Psoas muscle (tissue), 8 donors: ENCODE measurements around the gene TPSAB1. TPM values are rescaled to one million over a fixed set of nuclear protein-coding genes. Genes with fewer than 3 reads are reported as not detected.
"Not testable (repeated sequence)": the region's sequence is repeated elsewhere in the genome, so short reads cannot be mapped to it uniquely, and the experiment has no call there.

Experiments
- ATAC-seq, 4 donors: fragments of 200-7000 bp; cut with Tn5 transposase; one replicate each; pipeline ENCODE4 v1.9.1; 2020; ENCODE audit warnings: moderate library complexity in 3 of 4, mild to moderate bottlenecking in 2 of 4
- DNase-seq, 2 donors: peaks; one replicate each; pipeline ENCODE4 v3.0.0-alpha.2; 2020
- H3K27ac ChIP-seq: fragments of 200-600 bp; one replicate; pipeline ENCODE4 v1.8.0; 2022
- H3K27me3 ChIP-seq, 3 donors: fragments of 200-600 bp in 1 of 3; one replicate each; pipeline versions ENCODE4 v1.6.1 to v1.8.0; 2013 to 2022; ENCODE audit warnings: low read length in 2 of 3, mild to moderate bottlenecking in 2 of 3, moderate library complexity in 1 of 3; ENCODE audit not compliant: insufficient read depth in 3 of 3
- H3K36me3 ChIP-seq, 2 donors: fragments of 200-600 bp in 1 of 2; one replicate each; pipeline versions ENCODE4 v1.6.1 to v1.8.0; 2013 to 2022; ENCODE audit warnings: low read depth in 1 of 2, mild to moderate bottlenecking in 1 of 2, moderate library complexity in 1 of 2; ENCODE audit not compliant: insufficient read depth in 1 of 2
- H3K4me1 ChIP-seq: fragments of 200-600 bp; one replicate; pipeline ENCODE4 v1.8.0; 2022
- H3K4me3 ChIP-seq: fragments of 200-600 bp; one replicate; pipeline ENCODE4 v1.8.0; 2022; ENCODE audit warnings: mild to moderate bottlenecking
- H3K9me3 ChIP-seq: fragments of 200-600 bp; one replicate; pipeline ENCODE4 v1.8.0; 2022
- WGBS, 3 donors: extraction: QIAGEN DNeasy Blood & Tissue Kit; methylation state at CpG; one replicate each; pipeline versions ENCODE4 v1.1.6 to v1.1.7; 2013; 5-methylcytosine and 5-hydroxymethylcytosine counted together
- intact Hi-C, 2 donors: fragments of 100-400 bp; cut with DNase I; formaldehyde crosslinking; loops; one replicate each; pipeline versions ENCODE4 v1.11.0 to v1.14.2; 2022
- polyA plus RNA-seq, 3 donors: library from polyadenylated mRNA; stranded (reverse); fragments of 200-250 nt; gene quantifications; one replicate each; pipeline ENCODE4 v1.2.3, GENCODE V29; 2013
- total RNA-seq, 4 donors: library from RNA; stranded (reverse); fragmentation: NEBNext Ultra II Directional in 2 of 4; extraction: Animal tissue kit (Norgen Biotek cat#: 25700) in 2 of 4; gene quantifications; one replicate each; pipeline versions ENCODE4 v1.2.1 to v1.2.4, GENCODE V29; 2021 to 2023
- TF ChIP-seq, protein P1 (sequence below): fragments of 200-600 bp; IDR thresholded peaks from one replicate; pipeline ENCODE4 v1.8.0; 2022; ENCODE audit warnings: antibody characterized with exemption
- donor health status: healthy with polysubstance abuse.
- donor health status: DM: no; HTN: no; CAD: no; lungs with moderate emphysema.
- donor health status: Bipolar disorder and iron deficiency.
- donor health status: healthy.
- donor health status: DM: yes; HTN: yes; CAD: no.
- donor health status: DM: no; HTN: no; CAD: no.
- donor health status: DM: no; HTN: no; CAD: no.
- donor health status: DM: yes; HTN: yes; CAD: no.

The TPSAB1 gene
- total and polyA plus RNA-seq, 7 donors: 1.3 to 8.9 (median 4.0) TPM

DNA sequence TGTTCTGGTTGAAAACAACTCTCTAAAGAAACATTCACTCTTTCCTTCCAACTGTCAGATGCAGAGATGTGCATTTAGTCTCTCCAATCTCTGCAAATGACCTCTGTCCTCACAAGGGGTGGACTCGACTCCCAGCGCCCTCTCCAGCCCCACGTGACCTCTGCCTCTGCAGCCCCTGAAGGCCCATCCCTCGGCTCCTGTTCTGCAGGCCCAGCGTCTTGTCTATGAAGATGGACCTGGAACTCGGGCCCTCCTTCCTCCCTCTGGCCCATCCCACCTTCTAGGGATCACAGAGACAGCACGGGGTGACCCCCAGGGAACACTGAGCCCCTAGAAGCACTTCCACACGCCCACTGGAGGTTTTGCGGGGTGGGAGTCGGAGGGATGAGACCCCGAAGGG is 2.9 kb downstream of the TPSAB1 start:
- H3K9me3 ChIP-seq, H3K4me3 ChIP-seq, H3K4me1 ChIP-seq, H3K27ac ChIP-seq, H3K36me3 ChIP-seq, ATAC-seq, intact Hi-C loops: not testable (repeated sequence)
- peak in 1 of 2 donors; percentile 12 for DNase-seq
- WGBS, 3 donors: 35 to 47% (median 41%) methylated on average over 6 to 7 of the region's 11 CpGs
- peaks cover 0 to 25% (median 6%) of the 10 kb centered on the region in 3 donors for H3K27me3 ChIP-seq

DNA sequence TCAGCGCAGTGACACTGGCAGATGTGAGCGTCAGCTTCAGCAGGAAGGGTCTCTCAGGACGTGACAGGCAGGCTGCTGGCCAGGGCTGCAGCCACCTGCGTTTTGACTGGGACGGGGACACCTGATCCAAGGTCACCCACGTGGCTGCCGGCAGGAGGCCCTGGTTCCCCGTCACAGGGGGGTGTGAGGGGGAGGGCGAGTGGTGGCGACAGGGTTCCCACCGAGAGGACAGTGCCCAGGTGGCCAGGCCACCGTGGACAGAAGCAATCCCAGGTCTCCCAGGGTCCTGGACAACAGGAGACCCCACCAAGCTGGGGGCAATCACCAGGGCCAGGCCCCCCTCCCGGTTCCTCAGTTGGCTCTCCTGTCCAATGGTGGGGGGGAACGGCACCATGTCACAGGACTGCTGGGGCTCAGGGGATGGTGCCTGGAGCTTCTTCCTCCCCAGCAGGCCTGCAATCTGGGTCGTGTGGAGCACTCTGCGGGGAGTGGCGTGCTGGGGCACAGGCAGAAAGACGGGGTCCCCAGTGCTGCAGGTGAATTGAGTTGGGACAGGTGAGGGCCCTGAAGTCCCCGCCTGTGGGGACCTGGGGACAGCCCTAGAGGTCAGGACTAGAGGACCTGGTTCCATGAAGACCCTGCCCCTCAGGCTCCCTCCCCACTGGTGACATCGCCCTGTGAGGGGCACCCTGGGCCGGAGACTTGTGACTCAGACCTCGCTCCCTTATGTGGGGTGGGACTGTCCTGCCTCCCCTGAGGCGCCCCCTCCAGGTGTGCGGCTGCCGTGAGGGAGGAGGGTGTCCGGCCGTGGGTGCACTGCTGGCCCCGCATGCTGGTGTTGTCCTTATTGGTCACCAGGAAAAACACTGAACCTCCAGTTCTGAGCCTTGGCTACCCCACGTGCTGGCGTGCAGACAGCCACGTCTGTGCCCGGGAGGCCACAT is 3.7 kb downstream of the TPSAB1 start:
- 52 to 59% (median 56%) methylated on average over 16 to 30 of the region's 32 CpGs for WGBS, 3 donors
- H3K36me3 ChIP-seq, H3K9me3 ChIP-seq, H3K4me3 ChIP-seq, intact Hi-C loops, H3K4me1 ChIP-seq, H3K27ac ChIP-seq: not testable (repeated sequence)
- peak in 1 of 4 donors; percentile 28 for ATAC-seq
- DNase-seq: peak in 1 of 2 donors; percentile 44
- H3K27me3 ChIP-seq: peaks cover 0 to 25% (median 6%) of the 10 kb centered on the region in 3 donors

DNA sequence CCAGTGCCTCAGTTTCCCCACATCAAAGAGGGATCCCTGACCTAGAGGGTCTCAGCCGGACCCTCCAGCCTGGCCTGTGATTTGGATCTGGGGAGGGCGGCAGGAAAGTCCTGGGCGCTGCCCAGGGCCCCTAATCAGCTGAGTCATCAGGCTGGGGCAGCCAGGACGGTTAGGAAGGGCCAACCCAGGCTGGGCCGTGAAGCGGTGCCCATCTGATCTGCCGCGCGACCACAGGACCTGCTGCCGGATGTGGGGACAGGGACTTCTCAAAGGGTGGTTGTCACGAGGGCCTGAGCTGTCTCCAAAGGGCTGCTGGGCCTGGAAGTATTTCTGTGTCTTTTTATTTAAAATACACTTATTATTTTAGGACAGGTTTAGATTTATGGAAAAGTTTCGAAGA is 4.4 kb downstream of the TPSAB1 start:
- Histone ChIP-seq H3K27me3 (peaks cover 0 to 25% (median 6%) of the 10 kb centered on the region in 3 donors), H3K9me3 (no peaks in the 10 kb centered on the region), H3K4me3 (no peak overlapping the region), H3K36me3 (no peaks in the 10 kb centered on the region), H3K27ac (no peak overlapping the region), H3K4me1 (no peaks in the 10 kb centered on the region)
- TF ChIP-seq, protein P1, sequence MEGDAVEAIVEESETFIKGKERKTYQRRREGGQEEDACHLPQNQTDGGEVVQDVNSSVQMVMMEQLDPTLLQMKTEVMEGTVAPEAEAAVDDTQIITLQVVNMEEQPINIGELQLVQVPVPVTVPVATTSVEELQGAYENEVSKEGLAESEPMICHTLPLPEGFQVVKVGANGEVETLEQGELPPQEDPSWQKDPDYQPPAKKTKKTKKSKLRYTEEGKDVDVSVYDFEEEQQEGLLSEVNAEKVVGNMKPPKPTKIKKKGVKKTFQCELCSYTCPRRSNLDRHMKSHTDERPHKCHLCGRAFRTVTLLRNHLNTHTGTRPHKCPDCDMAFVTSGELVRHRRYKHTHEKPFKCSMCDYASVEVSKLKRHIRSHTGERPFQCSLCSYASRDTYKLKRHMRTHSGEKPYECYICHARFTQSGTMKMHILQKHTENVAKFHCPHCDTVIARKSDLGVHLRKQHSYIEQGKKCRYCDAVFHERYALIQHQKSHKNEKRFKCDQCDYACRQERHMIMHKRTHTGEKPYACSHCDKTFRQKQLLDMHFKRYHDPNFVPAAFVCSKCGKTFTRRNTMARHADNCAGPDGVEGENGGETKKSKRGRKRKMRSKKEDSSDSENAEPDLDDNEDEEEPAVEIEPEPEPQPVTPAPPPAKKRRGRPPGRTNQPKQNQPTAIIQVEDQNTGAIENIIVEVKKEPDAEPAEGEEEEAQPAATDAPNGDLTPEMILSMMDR: no peak
- ATAC-seq (no peak), DNase-seq (peak in 1 of 2 donors; percentile 51)
- WGBS, 3 donors: 64 to 75% (median 69%) methylated on average over 12 of the region's 12 CpGs
- intact Hi-C loops: no loop called here

DNA sequence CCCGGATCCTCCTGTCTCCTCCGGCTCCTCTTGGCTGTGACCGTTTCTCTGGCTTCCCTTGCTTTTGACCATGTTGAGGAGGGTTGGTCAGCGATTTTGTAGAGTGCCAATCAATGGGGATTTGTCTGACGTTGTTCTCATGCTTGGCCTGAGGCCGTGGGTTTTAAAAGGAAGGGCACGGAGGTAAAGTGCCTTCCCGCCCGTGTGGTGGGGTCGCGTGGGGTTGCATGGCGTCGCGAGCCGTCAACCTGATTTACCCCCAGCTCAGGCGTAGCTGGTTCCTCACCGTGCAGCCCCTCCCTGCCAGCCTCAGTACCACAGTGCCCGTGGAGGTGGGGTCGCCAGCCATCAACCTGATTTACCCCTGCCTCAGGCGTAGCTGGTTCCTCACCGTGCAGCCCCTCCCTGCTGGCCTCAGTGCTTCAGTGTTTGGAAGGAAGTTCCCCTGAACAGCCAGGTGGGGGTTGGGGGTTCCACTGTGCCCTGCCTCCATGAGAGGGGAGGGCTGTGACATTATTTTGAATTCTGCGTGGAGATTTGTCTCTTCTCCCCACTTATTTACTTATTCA is 5.0 kb downstream of the TPSAB1 start:
- Histone ChIP-seq H3K36me3 (no peaks in the 10 kb centered on the region), H3K4me3 (no peak overlapping the region), H3K9me3 (no peaks in the 10 kb centered on the region), H3K27ac (no peak overlapping the region), H3K27me3 (peaks cover 0 to 25% (median 6%) of the 10 kb centered on the region in 3 donors), H3K4me1 (no peaks in the 10 kb centered on the region)
- ATAC-seq (no peak), DNase-seq (peak in 1 of 2 donors; percentile 27)
- intact Hi-C loops: no loop called here
- 37 to 42% (median 41%) methylated on average over 22 of the region's 22 CpGs for WGBS, 3 donors
- TF ChIP-seq, protein P1: no peak

DNA sequence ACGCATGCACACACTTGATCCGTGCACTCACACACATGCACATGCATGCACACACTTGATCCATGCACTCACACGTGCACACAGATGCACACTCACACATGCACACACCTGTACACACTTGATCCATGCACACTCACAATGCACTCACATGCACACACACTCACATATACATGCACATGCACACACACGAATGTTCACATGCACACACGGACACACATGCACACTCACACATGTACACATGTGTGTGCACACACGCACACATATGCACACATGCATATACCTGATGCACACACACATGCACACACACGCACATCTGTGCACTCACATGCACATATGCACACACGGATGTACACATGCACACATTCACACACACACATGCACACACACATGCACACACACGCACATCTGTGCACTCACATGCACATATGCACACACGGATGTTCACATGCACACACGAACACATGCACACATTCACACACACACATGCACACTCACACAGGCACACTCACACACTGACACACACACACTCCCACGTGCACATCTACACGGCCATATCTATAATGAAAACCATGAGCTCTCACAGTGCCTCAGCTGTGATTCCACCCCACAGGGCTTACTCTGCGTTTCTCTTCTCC is 7.5 kb downstream of the TPSAB1 start:
- intact Hi-C loops, H3K4me3 ChIP-seq, ATAC-seq, H3K27ac ChIP-seq, H3K4me1 ChIP-seq, H3K9me3 ChIP-seq, H3K36me3 ChIP-seq: not testable (repeated sequence)
- WGBS, 3 donors: 82 to 85% (median 83%) methylated on average over 13 to 14 of the region's 14 CpGs
- peak in 1 of 2 donors; percentile 17 for DNase-seq
- H3K27me3 ChIP-seq: peaks cover 0 to 25% (median 6%) of the 10 kb centered on the region in 3 donors

DNA sequence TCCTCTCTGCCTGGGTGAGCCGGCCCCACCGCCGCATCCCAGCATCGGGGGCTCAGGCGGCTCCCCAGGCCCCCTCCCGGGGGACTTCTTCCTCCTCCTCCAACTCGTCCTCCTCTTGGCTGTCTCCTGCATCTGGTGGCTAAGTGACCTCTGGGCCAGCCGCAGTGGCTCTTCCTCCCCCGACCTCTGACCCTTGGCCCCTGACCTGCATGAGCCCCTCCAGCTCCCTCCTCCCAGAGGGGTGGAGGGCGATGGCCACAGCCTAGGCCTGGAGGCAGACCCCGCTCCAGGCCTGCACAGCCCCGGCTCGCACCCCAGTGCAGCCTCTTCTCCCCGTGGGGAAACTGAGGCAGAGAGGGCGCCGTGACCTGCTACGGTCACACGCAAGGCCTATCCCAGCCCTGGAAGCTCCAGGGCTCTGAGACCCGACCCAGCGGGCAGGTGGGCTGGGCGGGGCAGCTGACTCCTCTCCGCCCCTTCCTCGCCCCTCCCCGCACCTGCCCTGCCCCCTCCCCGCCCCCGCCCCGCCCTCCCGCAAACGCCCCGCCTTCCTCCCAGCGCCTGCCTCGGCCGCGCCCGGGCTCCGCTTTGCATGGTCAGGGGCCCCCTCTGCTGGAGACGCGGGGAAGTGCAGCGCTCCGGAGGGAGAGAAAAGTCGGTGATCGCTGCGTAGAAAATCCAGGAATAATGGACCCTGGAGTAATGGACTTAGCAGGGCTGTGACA is 8.7 kb downstream of the TPSAB1 start:
- WGBS, 3 donors: 60 to 63% methylated on average over 1 to 13 of the region's 43 CpGs; no CpG with 5 or more reads in 1 of the 3 donors
- H3K36me3 ChIP-seq, intact Hi-C loops, H3K27ac ChIP-seq, H3K9me3 ChIP-seq, H3K4me1 ChIP-seq, H3K4me3 ChIP-seq: not testable (repeated sequence)
- peaks cover 0 to 20% (median 6%) of the 10 kb centered on the region in 3 donors for H3K27me3 ChIP-seq
- peak; percentile 72 to 87 (median 80) for ATAC-seq
- DNase-seq: peak in 1 of 2 donors; percentile 40

DNA sequence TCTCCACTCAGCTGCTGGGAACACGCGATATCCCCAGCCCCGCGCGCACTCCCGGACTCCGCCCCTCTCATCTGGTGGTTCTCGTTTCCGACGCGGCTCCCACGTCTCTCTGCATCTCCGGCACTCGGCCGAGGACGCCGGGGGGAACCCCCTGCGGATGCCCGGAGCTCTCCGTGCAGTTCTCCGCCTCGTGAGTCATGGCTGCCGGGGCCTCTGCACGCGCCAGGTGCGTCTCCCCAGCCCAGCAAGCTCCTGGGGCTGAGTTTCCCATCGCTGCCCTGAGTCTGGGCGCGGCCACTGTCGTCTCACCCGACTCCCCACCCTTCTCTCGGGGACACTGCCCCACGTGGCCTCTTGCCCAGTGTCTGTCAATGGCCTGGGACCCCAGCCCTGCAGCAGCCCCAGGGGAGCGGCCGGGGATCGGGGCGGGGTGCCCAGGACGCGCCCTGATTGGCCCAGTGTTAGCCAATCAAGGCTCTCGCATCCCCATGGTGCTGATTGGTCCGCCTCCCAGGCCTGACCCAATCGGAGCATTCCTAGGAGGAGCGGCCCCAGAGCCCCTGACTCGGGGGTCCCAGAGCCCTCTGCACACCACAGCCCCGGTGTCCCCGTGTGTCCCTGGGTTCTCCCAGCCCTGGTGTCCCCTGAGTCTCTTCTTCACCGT is 13.3 kb downstream of the TPSAB1 start:
- H3K36me3 ChIP-seq, H3K9me3 ChIP-seq, H3K4me3 ChIP-seq, intact Hi-C loops, H3K4me1 ChIP-seq, H3K27ac ChIP-seq, H3K27me3 ChIP-seq, DNase-seq: not testable (repeated sequence)
- no CpG with 5 or more reads among the region's 47 CpGs for WGBS, 3 donors
- ATAC-seq: peak in 2 of 4 donors; percentile 33 to 39

DNA sequence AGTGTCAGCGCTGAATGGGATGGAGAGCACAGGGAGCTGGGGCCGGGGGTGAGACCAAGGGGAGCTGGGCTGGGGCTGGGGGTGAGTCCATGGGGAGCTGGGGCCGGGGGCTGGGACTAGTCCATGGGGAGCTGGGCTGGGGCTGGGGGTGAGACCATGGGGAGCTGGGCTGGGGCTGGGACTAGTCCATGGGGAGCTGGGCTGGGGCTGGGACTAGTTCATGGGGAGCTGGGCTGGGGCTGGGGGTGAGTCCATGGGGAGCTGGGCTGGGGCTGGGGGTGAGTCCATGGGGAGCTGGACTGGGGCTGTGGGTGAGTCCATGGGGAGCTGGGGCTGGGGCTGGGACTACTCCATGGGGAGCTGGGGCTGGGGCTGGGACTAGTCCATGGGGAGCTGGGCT is 14.3 kb downstream of the TPSAB1 start:
- H3K4me3 ChIP-seq, H3K36me3 ChIP-seq, H3K27ac ChIP-seq, ATAC-seq, intact Hi-C loops, H3K4me1 ChIP-seq, H3K9me3 ChIP-seq: not testable (repeated sequence)
- peaks cover 0 to 16% (median 6%) of the 10 kb centered on the region in 3 donors for H3K27me3 ChIP-seq
- peak in 1 of 2 donors; percentile 39 for DNase-seq
- 60 to 84% (median 73%) methylated on average over 1 to 3 of the region's 3 CpGs for WGBS, 3 donors
